Right cardiac atrium (tissue), 5 donors: ENCODE measurements around the gene ST8SIA1. TPM values are rescaled to one million over a fixed set of nuclear protein-coding genes. Genes with fewer than 3 reads are reported as not detected.
A peak's percentile ranks its signal among the peaks of the same experiment; 100 is the strongest.

Experiments used
- ATAC-seq, 2 donors: fragments of 200-7000 bp; cut with Tn5 transposase; one replicate each; pipeline versions ENCODE4 v1.8.0 to v1.9.1; 2020; ENCODE audit warnings: moderate library complexity in 2 of 2, mild to moderate bottlenecking in 1 of 2
- DNase-seq, 3 donors: peaks; one replicate each; pipeline ENCODE4 v3.0.0-alpha.2; 2020
- H3K27ac ChIP-seq: one replicate; pipeline ENCODE4 v1.5.1; 2013; ENCODE audit warnings: mild to moderate bottlenecking, low read length, control low read depth, moderate library complexity
- H3K27me3 ChIP-seq: one replicate; pipeline ENCODE4 v1.6.1; 2013; ENCODE audit not compliant: control insufficient read depth, insufficient read depth
- H3K4me1 ChIP-seq: one replicate; pipeline ENCODE4 v1.6.1; 2013; ENCODE audit warnings: low read length; ENCODE audit not compliant: control insufficient read depth, insufficient read depth
- H3K4me3 ChIP-seq: one replicate; pipeline ENCODE4 v1.5.1; 2013; ENCODE audit warnings: low read length, control low read depth
- H3K9me3 ChIP-seq: one replicate; pipeline ENCODE4 v1.6.1; 2013; ENCODE audit warnings: low read length; ENCODE audit not compliant: control insufficient read depth
- whole genome bisulfite sequencing: extraction: QIAGEN DNeasy Blood & Tissue Kit; methylation state at CpG from one replicate; pipeline ENCODE4 v1.1.7; 2013; 5-methylcytosine and 5-hydroxymethylcytosine counted together
- intact Hi-C, 4 donors: fragments of 100-400 bp; cut with DNase I; formaldehyde crosslinking; loops; one replicate each; pipeline versions ENCODE4 v1.11.0 to v1.14.0; 2022 to 2023
- polyA plus RNA-seq: library from polyadenylated mRNA; stranded (reverse); fragments of 200-250 nt; gene quantifications from one replicate; pipeline ENCODE4 v1.2.3, GENCODE V29; 2013
- total RNA-seq, 4 donors: library from RNA; stranded (reverse); fragmentation: NEBNext Ultra II Directional; extraction: Animal tissue kit (Norgen Biotek cat#: 25700); gene quantifications; one replicate each; pipeline ENCODE4 v1.2.1, GENCODE V29; 2021
- donor health status: healthy with polysubstance abuse.
- donor health status: DM: no; HTN: yes; CAD: no.
- donor health status: DM: no; HTN: no; CAD: no.
- donor health status: DM: no; HTN: yes; CAD: no; lungs with severe emphysema.
- donor health status: DM: yes; HTN: yes; CAD: no.

Gene ST8SIA1
- total and polyA plus RNA-seq, 5 donors: 3.0 to 9.6 (median 6.3) TPM

DNA sequence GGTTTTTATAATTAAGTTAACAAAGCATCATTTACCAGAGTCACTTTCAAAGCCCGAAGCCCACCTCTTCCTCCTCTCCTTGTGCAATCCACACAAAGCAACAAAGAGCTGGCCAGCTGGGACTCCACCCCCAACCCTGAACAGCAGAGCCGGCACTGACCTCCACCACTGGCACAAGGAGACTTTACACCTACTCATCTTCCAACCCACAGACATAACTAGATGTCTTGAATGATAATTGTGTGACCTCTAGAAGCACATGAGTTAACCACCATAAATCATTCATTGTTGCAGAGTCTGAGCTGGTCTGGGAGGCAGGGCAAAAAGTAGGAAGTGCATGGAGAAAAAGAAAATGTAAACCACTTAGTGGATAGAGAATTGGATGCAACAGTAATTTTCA lies 72.2 kb downstream of the ST8SIA1 start:
- no peak overlapping the region for H3K4me3 ChIP-seq
- peak in 1 of 2 donors; percentile 34 for ATAC-seq
- no peaks in the 10 kb centered on the region for H3K9me3 ChIP-seq
- no peak for DNase-seq
- H3K4me1 ChIP-seq: no peaks in the 10 kb centered on the region
- 35% methylated on average over 2 of the region's 2 CpGs for WGBS
- H3K27me3 ChIP-seq: no peaks in the 10 kb centered on the region
- intact Hi-C loops: no loop called here
- H3K27ac ChIP-seq: no peak overlapping the region

DNA sequence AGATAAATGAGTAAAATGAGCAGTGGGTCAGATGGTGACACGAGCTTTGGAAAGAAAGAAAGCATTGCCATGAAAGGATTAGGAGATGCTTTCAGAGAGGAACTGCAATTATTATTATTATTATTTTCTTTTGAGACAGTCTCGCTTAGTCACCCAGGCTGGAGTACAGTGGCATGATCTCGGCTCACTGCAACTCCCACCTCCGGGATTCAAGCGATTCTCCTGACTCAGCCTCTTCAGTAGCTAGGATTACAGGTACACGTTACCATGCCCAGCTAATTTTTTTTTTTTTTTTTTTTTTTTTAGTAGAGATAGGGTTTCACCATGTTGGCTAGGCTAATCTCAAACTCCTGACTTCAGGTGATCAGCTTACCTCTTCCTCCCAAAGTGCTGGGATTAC lies 77.4 kb downstream of the ST8SIA1 start:
- Histone ChIP-seq H3K4me1 (no peaks in the 10 kb centered on the region), H3K27ac (no peak overlapping the region), H3K4me3 (no peak overlapping the region), H3K27me3 (no peaks in the 10 kb centered on the region), H3K9me3 (no peaks in the 10 kb centered on the region)
- ATAC-seq (no peak), DNase-seq (no peak)
- intact Hi-C loops: no loop called here
- WGBS: 71% methylated on average over 6 of the region's 6 CpGs

DNA sequence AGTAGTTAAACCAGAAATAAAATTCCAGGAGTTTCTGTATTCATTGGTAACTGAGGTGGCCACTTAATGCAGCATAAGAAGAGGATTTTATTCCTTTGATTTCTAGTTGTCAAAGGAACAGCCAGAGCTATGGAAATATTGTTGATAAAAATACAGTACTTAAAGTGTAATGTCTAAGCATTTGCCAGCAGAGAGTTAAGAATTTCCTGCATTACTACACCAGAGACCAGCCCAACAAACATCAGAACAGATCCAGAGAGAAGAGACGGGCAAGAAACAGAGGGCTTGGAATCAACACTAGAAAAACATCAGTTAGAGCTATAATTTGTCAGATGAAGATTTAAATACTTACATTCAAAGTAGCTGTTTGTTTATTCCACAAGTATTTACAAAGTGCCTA lies 77.9 kb downstream of the ST8SIA1 start:
- DNase-seq: no peak
- no peaks in the 10 kb centered on the region for H3K27me3 ChIP-seq
- intact Hi-C loops: no loop called here

DNA sequence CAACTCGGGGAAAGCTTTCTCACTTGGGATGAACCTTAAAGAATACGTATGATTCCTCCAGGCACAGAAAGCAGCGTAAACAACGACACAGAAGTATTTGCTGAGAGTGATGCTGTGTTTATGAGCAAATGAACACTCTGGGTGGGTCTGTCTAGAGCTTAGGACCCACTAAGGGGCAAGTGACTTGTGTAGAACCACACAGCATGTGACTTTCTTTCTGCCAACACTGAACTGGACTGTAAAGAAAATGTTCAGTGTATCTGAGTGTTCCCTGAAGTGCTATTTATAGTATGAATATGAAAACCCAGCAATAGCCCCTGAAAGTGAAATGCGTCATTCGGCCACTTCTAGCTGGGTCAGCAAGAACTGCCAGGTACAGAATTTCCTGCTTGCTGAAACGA lies 78.5 kb downstream of the ST8SIA1 start:
- 53% methylated on average over 7 of the region's 7 CpGs for WGBS
- intact Hi-C loops: no loop called here
- peak overlapping the region; percentile 0 for H3K27ac ChIP-seq
- no peak overlapping the region for H3K4me3 ChIP-seq
- DNase-seq (peak in 1 of 3 donors; percentile 29), ATAC-seq (peak in 1 of 2 donors; percentile 51)
- H3K9me3 ChIP-seq: no peaks in the 10 kb centered on the region
- no peaks in the 10 kb centered on the region for H3K27me3 ChIP-seq
- H3K4me1 ChIP-seq: no peaks in the 10 kb centered on the region

More for the DNA sequence above, 77.9 kb downstream of the ST8SIA1 start:
- Histone ChIP-seq H3K27ac (no peak overlapping the region), H3K9me3 (no peaks in the 10 kb centered on the region), H3K4me3 (no peak overlapping the region), H3K4me1 (no peaks in the 10 kb centered on the region)
- 27% methylated on average over 1 of the region's 1 CpG for WGBS
- ATAC-seq: peak in 1 of 2 donors; percentile 58

DNA sequence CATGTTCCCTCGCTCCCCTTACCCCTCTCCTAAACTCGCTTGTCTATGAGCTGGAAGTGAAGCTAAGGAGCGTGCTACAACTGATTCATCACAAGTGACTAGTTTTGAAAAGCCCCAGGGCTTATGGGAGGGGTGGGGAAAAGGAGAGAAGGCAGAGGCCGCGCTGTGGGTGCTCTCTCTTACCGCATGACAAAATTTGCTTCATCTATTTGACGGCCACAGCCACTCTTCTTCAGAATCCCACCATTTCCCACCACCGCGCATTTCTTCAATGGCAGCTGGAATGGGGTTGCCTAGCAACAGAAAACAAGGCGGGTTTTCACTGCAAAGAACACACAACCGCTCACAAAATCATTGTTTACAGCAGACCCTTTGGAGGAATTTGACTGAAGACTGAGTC lies 79.4 kb downstream of the ST8SIA1 start:
- WGBS: 61% methylated on average over 11 of the region's 11 CpGs
- Histone ChIP-seq H3K27ac (no peak overlapping the region), H3K4me1 (no peaks in the 10 kb centered on the region), H3K9me3 (no peaks in the 10 kb centered on the region), H3K27me3 (no peaks in the 10 kb centered on the region), H3K4me3 (no peak overlapping the region)
- DNase-seq (peak in 1 of 3 donors; percentile 40), ATAC-seq (peak; percentile 20 to 63)
- intact Hi-C loops: no loop called here

DNA sequence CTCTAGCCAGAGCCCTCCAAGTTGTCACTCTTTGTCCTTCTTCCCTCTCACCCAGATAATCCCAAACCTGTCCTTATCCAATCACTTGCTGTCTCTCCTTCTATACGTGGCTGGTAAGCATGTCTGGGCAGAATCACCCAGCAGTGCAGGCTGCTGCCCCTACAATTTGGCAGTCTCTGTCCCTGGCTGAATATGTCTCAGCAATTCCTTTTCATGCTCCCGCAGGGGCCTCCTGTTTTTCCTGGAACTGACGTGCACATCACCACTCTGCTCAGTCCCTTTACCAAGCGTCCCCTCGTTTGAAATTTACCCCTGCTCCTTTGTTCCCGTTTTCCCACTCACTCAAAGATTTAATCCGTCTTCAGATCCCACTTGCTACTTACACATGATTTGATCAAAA lies 80.0 kb downstream of the ST8SIA1 start:
- ATAC-seq (peak in 1 of 2 donors; percentile 21), DNase-seq (peak in 1 of 3 donors; percentile 24)
- Histone ChIP-seq H3K4me3 (no peak overlapping the region), H3K27ac (no peak overlapping the region), H3K27me3 (no peaks in the 10 kb centered on the region), H3K9me3 (no peaks in the 10 kb centered on the region), H3K4me1 (no peaks in the 10 kb centered on the region)
- intact Hi-C loops: no loop called here
- WGBS: 52% methylated on average over 7 of the region's 7 CpGs

DNA sequence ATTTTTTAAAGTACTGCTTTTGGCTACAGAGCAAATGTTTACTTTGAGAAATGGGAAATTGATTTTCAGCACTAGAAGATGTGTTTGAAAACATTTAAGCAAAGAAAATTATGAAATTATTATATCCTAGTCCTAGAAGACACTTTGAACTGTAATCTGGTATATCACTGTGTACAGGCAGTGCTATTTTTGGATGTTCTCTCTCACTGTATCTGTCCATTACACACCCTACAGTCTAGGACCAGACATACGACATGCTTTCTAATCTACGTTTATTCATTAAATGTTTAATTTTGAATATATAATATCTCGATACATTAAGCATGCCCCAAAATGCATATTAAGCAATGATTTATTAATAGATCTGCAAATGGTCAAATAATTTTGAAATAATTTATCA lies 82.5 kb downstream of the ST8SIA1 start:
- WGBS: 53% methylated on average over 3 of the region's 3 CpGs
- intact Hi-C loops: no loop called here
- DNase-seq (no peak), ATAC-seq (no peak)
- Histone ChIP-seq H3K4me3 (no peak overlapping the region), H3K4me1 (no peaks in the 10 kb centered on the region), H3K27me3 (no peaks in the 10 kb centered on the region), H3K27ac (no peak overlapping the region), H3K9me3 (no peaks in the 10 kb centered on the region)

DNA sequence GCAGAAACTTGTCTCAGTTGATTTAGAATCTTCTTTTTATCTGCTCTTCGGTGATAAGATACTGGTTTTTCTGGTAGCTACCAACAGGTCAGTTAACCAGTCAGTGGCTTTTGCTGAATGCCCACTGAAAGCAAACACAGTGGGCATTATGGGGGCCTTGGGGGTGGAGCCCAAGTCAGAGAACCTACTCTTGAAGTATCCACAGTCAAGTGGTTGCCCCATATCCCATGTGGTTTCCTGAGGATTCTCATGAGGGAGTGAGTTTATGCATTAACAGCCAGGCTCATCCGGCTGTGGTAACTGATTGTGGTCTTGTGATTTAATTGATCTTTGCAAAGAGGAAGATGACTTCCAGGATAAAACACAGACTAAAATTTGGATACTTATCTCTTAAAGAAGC lies 83.7 kb downstream of the ST8SIA1 start:
- Histone ChIP-seq H3K27ac (no peak overlapping the region), H3K4me3 (no peak overlapping the region), H3K9me3 (no peaks in the 10 kb centered on the region), H3K27me3 (no peaks in the 10 kb centered on the region), H3K4me1 (no peaks in the 10 kb centered on the region)
- ATAC-seq: no peak
- WGBS: 74% methylated on average over 2 of the region's 2 CpGs
- no peak for DNase-seq
- intact Hi-C loops: no loop called here

DNA sequence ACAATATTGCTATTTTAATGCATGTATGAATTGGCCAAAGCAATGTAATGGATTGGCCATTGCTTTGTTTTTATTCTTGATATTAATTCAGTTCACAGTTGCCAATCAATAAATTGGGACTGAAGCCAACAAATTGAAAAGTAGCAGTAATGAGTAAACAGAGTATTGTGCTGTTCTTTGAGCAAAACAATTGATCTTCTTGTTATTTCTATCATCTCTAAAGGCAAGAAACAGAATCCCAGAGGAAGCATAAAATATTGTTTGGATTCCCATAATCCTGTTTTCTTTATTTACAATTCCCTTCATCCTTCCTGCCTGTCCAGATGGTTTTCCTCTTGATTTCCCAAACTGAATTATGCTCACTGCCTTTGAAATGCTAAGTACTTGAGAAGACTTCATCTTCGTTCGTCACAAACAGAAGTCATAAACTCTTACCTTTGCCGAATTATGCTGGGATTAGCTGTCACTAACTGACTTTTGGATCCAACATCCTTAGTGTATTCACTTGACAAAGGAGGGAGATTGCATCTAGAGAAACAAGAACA lies 85.9 kb downstream of the ST8SIA1 start:
- no peaks in the 10 kb centered on the region for H3K27me3 ChIP-seq
- ATAC-seq (no peak), DNase-seq (no peak)
- no peaks in the 10 kb centered on the region for H3K4me1 ChIP-seq
- no peak overlapping the region for H3K27ac ChIP-seq
- 73% methylated on average over 3 of the region's 3 CpGs for WGBS
- intact Hi-C loops: no loop called here
- H3K4me3 ChIP-seq: no peak overlapping the region
- H3K9me3 ChIP-seq: no peaks in the 10 kb centered on the region

DNA sequence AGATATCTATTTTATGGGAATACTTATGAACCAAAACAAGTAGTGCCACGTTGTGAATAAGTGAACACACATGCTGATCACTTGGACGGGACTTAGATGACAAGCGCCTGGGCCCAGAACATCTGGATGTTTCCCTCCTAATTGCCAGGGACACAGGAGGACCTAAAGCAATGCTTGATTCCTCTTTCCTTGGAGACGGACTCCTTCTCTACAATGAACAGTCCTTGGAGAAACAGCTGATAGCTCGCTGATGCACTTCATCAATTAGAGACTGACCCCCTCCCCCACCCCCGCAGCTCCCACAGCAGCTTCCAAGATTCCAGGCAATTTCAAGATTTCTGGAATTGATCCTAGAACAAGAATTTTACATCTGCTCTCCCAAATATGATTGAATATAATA lies 86.4 kb downstream of the ST8SIA1 start:
- H3K27me3 ChIP-seq: no peaks in the 10 kb centered on the region
- intact Hi-C loops: no loop called here
- no peaks in the 10 kb centered on the region for H3K4me1 ChIP-seq
- no peak for ATAC-seq
- H3K4me3 ChIP-seq: no peak overlapping the region
- DNase-seq: no peak
- 66% methylated on average over 6 of the region's 6 CpGs for WGBS
- no peaks in the 10 kb centered on the region for H3K9me3 ChIP-seq
- H3K27ac ChIP-seq: no peak overlapping the region

DNA sequence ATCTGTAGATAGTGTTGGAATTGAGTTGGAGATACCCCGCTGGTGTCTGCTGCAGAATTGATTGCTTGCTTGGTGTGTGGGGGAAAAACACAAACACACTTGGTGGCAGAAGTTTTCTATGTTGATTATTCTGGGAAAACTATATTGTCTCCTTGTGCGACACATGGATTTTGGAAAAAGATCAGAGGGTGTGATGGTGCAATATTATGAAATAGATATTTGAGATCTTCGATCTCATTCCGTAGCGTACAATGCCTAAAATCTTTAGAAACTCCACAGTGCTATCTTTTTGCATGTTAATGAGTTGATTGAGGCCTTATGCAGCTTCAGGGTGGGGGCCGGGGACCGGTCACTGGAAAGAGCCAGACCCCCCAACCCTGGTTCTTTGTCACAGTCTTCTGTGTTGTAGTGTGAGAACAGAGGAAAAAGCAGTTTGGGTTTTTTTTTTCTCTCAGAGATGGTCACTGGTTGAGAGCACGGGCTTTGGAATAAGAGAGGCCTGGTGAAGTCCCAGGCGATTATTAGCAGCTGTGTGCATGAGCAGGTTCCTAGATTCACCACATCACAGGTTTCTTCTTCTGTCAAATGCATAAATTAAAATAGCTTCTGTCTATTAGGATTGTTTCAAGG lies 88.2 kb downstream of the ST8SIA1 start:
- no peak overlapping the region for H3K27ac ChIP-seq
- no peaks in the 10 kb centered on the region for H3K9me3 ChIP-seq
- 90% methylated on average over 9 of the region's 9 CpGs for WGBS
- no peaks in the 10 kb centered on the region for H3K27me3 ChIP-seq
- H3K4me3 ChIP-seq: no peak overlapping the region
- ATAC-seq (no peak), DNase-seq (no peak)
- intact Hi-C loops: no loop called here
- no peaks in the 10 kb centered on the region for H3K4me1 ChIP-seq

DNA sequence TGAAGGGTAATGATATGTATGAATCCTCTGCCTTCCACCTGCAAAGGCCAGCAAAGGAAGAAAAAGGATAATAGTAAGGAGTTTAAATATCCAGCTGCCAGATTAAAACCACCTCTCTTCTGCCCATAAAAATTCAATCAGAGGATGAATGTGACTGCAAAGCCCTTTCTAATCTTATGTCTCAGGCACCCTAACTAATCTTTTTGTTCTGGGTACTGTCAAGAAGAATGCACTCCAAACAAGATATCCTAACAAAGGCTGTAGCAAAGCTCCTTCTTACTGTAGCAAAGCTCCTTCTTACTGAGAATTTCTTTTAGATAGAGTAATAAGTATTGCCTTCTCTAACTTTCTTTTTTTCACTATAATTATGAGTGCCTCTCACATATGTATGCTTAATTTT lies 91.8 kb downstream of the ST8SIA1 start:
- no peaks in the 10 kb centered on the region for H3K4me1 ChIP-seq
- no peak overlapping the region for H3K27ac ChIP-seq
- no peak overlapping the region for H3K4me3 ChIP-seq
- intact Hi-C loops: no loop called here
- ATAC-seq (no peak), DNase-seq (no peak)
- no peaks in the 10 kb centered on the region for H3K9me3 ChIP-seq
- no peaks in the 10 kb centered on the region for H3K27me3 ChIP-seq
